CD4-positive, alpha-beta memory T cell (primary cell): ENCODE measurements around the gene XRCC6. TPM values are rescaled to one million over a fixed set of nuclear protein-coding genes. Genes with fewer than 3 reads are reported as not detected.
"Not testable (repeated sequence)": the region's sequence is repeated elsewhere in the genome, so short reads cannot be mapped to it uniquely, and the experiment has no call there.

ENCODE experiments used
- CTCF ChIA-PET: fragments of 350-600 bp; sonication (Branson Sonifier 250); formaldehyde crosslinking; loops from one replicate; lab custom pipeline; 2021; ENCODE audit warnings: inconsistent platforms; ENCODE audit not compliant: partially characterized antibody; lab: Charles Lee
- POLR2A ChIA-PET: fragments of 350-600 bp; sonication (Branson Sonifier 250); formaldehyde crosslinking; loops from one replicate; lab custom pipeline; 2021; ENCODE audit not compliant: partially characterized antibody; lab: Charles Lee
- DNase-seq, 5 donors: peaks; one replicate each; pipeline versions ENCODE4 v3.0.0 to v3.0.0-alpha.2; 2020 to 2022; ENCODE audit warnings: mixed read lengths in 1 of 5
- H3K27ac ChIP-seq: one replicate; pipeline ENCODE4 v1.7.0; 2013; ENCODE audit warnings: low read depth, low read length
- H3K27me3 ChIP-seq: 2 replicates; pipeline ENCODE4 v1.7.0; 2013; ENCODE audit warnings: mild to moderate bottlenecking, low read length, moderate library complexity; ENCODE audit not compliant: insufficient read depth
- H3K36me3 ChIP-seq: 2 replicates; pipeline ENCODE4 v1.7.0; 2013; ENCODE audit warnings: mild to moderate bottlenecking, low read length, moderate library complexity; ENCODE audit not compliant: insufficient read depth
- H3K4me1 ChIP-seq: 2 replicates; pipeline ENCODE4 v1.7.0; 2013; ENCODE audit warnings: mild to moderate bottlenecking, low read length, moderate library complexity; ENCODE audit not compliant: insufficient read depth
- H3K4me3 ChIP-seq, 2 donors: one replicate each; pipeline ENCODE4 v1.7.0; 2013; ENCODE audit warnings: low read length in 2 of 2, mild to moderate bottlenecking in 1 of 2
- H3K9me3 ChIP-seq, 2 donors: one replicate each; pipeline ENCODE4 v1.7.0; 2013; ENCODE audit warnings: low read length in 2 of 2, control low read depth in 1 of 2; ENCODE audit not compliant: control insufficient read depth in 1 of 2
- H3K27ac Mint-ChIP-seq, 7 donors: one replicate each; pipeline ENCODE4 v1.8.0; 2020 to 2021; ENCODE audit warnings: mixed read lengths in 7 of 7, mild to moderate bottlenecking in 6 of 7, inconsistent platforms in 3 of 7, moderate library complexity in 3 of 7
- H3K27me3 Mint-ChIP-seq, 2 donors: one replicate each; pipeline ENCODE4 v1.8.0; 2020 to 2021; ENCODE audit warnings: mixed read lengths in 2 of 2
- H3K36me3 Mint-ChIP-seq, 2 donors: one replicate each; pipeline ENCODE4 v1.8.0; 2020 to 2021; ENCODE audit warnings: mixed read lengths in 2 of 2, inconsistent platforms in 1 of 2, mild to moderate bottlenecking in 1 of 2
- H3K4me1 Mint-ChIP-seq, 4 donors: one replicate each; pipeline ENCODE4 v1.8.0; 2020 to 2021; ENCODE audit warnings: mixed read lengths in 4 of 4, mild to moderate bottlenecking in 1 of 4
- H3K4me3 Mint-ChIP-seq, 8 donors: one replicate each; pipeline ENCODE4 v1.8.0; 2020 to 2021; ENCODE audit warnings: mixed read lengths in 8 of 8, mild to moderate bottlenecking in 7 of 8, moderate library complexity in 6 of 8, inconsistent platforms in 3 of 8
- H3K9me3 Mint-ChIP-seq, 8 donors: one replicate each; pipeline ENCODE4 v1.8.0; 2020 to 2021; ENCODE audit warnings: mixed read lengths in 8 of 8, mild to moderate bottlenecking in 5 of 8, inconsistent platforms in 3 of 8, moderate library complexity in 1 of 8
- intact Hi-C: fragments of 100-400 bp; cut with micrococcal nuclease; formaldehyde crosslinking; loops from one replicate; pipeline ENCODE4 v1.15.1; 2023
- polyA plus RNA-seq, 2 donors: library from polyadenylated mRNA; unstranded; fragments of 300-500 nt; fragmentation: Illumina TruSeq; gene quantifications; one replicate each; pipeline ENCODE4 v1.2.3, GENCODE V29; 2021
- total RNA-seq, 2 experiments: library from RNA; stranded (reverse); gene quantifications; one replicate each; pipeline ENCODE4 v1.2.3, GENCODE V29; 2021

Gene XRCC6
- total and polyA plus RNA-seq, 4 experiments from 2014 or later: 174 to 593 (median 311) TPM

DNA sequence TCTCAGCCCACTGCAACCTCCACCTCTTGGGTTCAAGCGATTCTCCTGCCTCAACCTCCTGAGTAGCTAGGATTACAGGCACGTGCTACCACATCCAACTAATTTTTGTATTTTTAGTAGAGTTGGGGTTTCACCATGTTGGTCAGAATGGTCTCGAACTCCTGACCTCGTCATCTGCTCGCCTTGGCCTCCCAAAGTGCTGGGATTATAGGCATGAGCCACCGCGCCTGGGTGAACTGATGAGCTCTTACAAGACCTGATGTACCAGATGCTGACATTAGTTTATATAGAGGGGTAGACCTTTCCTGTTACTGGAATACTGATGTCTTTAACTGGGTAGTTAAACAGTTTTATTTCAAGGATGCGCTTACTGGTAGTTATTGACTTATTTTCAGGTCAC lies 13.5 kb downstream of the XRCC6 start:
- H3K4me3 ChIP-seq, H3K4me1 ChIP-seq, H3K27ac ChIP-seq, H3K27me3 Mint-ChIP-seq, H3K4me3 Mint-ChIP-seq, H3K9me3 Mint-ChIP-seq, DNase-seq, H3K9me3 ChIP-seq, H3K27me3 ChIP-seq, intact Hi-C loops: not testable (repeated sequence)
- Mint-ChIP-seq H3K4me1 (peaks cover 0 to 12% (median 4%) of the 10 kb centered on the region in 4 donors), H3K27ac (peak overlapping the region in 1 of 7 donors; percentile 47), H3K36me3 (peaks cover 32 to 68% of the 10 kb centered on the region in 2 donors)
- H3K36me3 ChIP-seq: peaks cover 44% of the 10 kb centered on the region
- ChIA-PET POLR2A (interaction anchor here (1.7 kb wide), 1 partner anchor 13 kb away, joined by 4 read pairs; the partner anchor contains the start of gene XRCC6), CTCF (interaction anchor here (0.8 kb wide), 1 partner anchor 32 kb away, joined by 3 read pairs; no protein-coding TSS in a partner anchor)

DNA sequence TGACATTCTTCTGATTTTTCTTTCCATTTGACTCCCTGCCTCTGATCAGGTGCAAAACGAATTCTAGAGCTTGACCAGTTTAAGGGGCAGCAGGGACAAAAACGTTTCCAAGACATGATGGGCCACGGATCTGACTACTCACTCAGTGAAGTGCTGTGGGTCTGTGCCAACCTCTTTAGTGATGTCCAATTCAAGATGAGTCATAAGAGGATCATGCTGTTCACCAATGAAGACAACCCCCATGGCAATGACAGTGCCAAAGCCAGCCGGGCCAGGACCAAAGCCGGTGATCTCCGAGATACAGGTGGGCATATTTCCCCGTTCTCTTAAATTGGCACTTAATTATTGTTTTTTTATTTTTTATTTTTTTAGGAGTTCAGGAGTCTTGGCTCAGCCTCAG lies 15.4 kb downstream of the XRCC6 start:
- intact Hi-C loops: no loop called here
- peaks cover 1 to 12% (median 4%) of the 10 kb centered on the region in 4 donors for H3K4me1 Mint-ChIP-seq
- H3K36me3 Mint-ChIP-seq: peaks cover 27 to 73% of the 10 kb centered on the region in 2 donors
- CTCF ChIA-PET: interaction anchor here (2.4 kb wide), 1 partner anchor 30 kb away, joined by 5 read pairs; no protein-coding TSS in a partner anchor
- H3K4me3 Mint-ChIP-seq: no peak overlapping the region
- Histone ChIP-seq H3K9me3 (no peaks in the 10 kb centered on the region), H3K36me3 (peaks cover 55% of the 10 kb centered on the region), H3K27me3 (no peaks in the 10 kb centered on the region), H3K27ac (no peak overlapping the region), H3K4me3 (no peak overlapping the region), H3K4me1 (no peaks in the 10 kb centered on the region)
- POLR2A ChIA-PET: interaction anchor here (1.6 kb wide), 1 partner anchor 164 kb away, joined by 3 read pairs; the partner anchor contains the start of gene CCDC134
- no peaks in the 10 kb centered on the region for H3K27me3 Mint-ChIP-seq
- DNase-seq: no peak
- H3K27ac Mint-ChIP-seq: no peak overlapping the region
- no peaks in the 10 kb centered on the region for H3K9me3 Mint-ChIP-seq

DNA sequence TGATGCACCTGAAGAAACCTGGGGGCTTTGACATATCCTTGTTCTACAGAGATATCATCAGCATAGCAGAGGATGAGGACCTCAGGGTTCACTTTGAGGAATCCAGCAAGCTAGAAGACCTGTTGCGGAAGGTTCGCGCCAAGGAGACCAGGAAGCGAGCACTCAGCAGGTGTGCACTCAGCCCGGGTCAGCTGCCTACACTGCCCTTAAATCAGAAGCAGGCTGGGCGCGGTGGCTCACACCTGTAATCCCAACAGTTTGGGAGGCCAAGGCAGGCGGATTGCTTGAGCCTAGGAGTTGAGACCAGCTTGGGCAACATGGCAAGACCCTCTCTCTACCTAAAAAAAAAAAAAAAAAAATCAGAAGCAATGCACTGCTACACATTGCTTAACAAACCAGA lies 16.5 kb downstream of the XRCC6 start:
- H3K9me3 ChIP-seq, H3K27me3 ChIP-seq, DNase-seq, H3K4me3 Mint-ChIP-seq, H3K4me1 ChIP-seq, H3K27me3 Mint-ChIP-seq, H3K27ac Mint-ChIP-seq, H3K27ac ChIP-seq, intact Hi-C loops, H3K4me3 ChIP-seq, H3K9me3 Mint-ChIP-seq: not testable (repeated sequence)
- ChIA-PET CTCF (interaction anchor here (1.2 to 2.4 kb wide), 2 partner anchors 11 to 29 kb away, joined by 4 to 5 read pairs; no protein-coding TSS in a partner anchor), POLR2A (interaction anchor here (1.6 kb wide), 1 partner anchor 163 kb away, joined by 3 read pairs; the partner anchor contains the start of gene CCDC134)
- Mint-ChIP-seq H3K4me1 (peaks cover 1 to 14% (median 7%) of the 10 kb centered on the region in 4 donors), H3K36me3 (peaks cover 34 to 78% of the 10 kb centered on the region in 2 donors)
- H3K36me3 ChIP-seq: peaks cover 66% of the 10 kb centered on the region

DNA sequence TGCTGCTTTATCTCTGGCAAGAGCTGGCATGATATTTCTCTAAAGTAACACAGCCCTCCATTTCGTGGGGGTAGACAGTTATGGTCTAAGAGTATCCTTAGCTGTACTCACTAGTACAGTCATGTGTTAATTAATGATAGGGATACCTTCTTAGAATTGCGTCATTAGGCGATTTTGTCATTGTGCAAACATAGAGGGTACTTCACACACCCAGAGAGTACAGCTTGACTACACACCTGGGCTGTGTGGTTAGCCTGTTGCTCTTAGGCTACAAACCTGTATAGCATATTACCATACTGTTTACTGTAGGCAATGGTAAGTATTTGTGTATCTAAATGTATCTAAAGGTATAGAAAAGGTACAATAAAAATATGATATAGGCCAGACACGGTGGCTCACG lies 17.0 kb downstream of the XRCC6 start:
- H3K4me1 Mint-ChIP-seq: peaks cover 1 to 14% (median 7%) of the 10 kb centered on the region in 4 donors
- no peaks in the 10 kb centered on the region for H3K27me3 ChIP-seq
- H3K9me3 Mint-ChIP-seq: no peaks in the 10 kb centered on the region
- H3K9me3 ChIP-seq: no peaks in the 10 kb centered on the region
- POLR2A ChIA-PET: interaction anchor here (0.8 to 1.5 kb wide), 2 partner anchors 10 to 17 kb away, joined by 3 read pairs; partner anchors contain the start of genes DESI1 and XRCC6
- H3K36me3 ChIP-seq: peaks cover 69% of the 10 kb centered on the region
- no peaks in the 10 kb centered on the region for H3K27me3 Mint-ChIP-seq
- intact Hi-C loops: no loop called here
- H3K36me3 Mint-ChIP-seq: peaks cover 38 to 81% of the 10 kb centered on the region in 2 donors
- CTCF ChIA-PET: interaction anchor here (0.5 to 1.2 kb wide), 2 partner anchors 11 to 287 kb away, joined by 4 to 5 read pairs; no protein-coding TSS in a partner anchor
- no peak overlapping the region for H3K27ac Mint-ChIP-seq
- no peak for DNase-seq
- no peak overlapping the region for H3K4me3 Mint-ChIP-seq
- no peak overlapping the region for H3K27ac ChIP-seq
- H3K4me1 ChIP-seq: no peaks in the 10 kb centered on the region
- H3K4me3 ChIP-seq: no peak overlapping the region

DNA sequence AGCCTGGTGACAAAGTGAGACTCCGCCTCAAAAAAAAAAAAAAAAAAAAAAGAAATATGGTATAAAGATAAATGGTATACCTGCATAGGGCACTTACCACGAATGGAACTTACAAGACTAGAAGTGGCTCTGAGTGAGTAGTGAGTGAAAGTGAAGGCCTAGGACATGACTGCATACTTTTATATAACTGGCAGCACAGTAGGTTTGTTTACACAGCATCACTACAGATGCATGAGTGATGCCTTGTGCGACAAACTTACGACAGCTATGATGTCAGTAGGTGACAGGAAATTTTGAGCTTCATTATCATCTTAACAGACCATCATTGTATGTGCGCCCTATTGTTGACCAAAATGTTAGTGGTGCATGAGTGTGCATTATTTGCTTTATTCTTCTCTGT lies 17.7 kb downstream of the XRCC6 start:
- POLR2A ChIA-PET: interaction anchor here (0.8 to 1.5 kb wide), 2 partner anchors 10 to 18 kb away, joined by 3 read pairs; partner anchors contain the start of genes DESI1 and XRCC6
- Histone ChIP-seq H3K27me3 (no peaks in the 10 kb centered on the region), H3K27ac (no peak overlapping the region), H3K36me3 (peaks cover 69% of the 10 kb centered on the region), H3K9me3 (no peaks in the 10 kb centered on the region), H3K4me1 (no peaks in the 10 kb centered on the region), H3K4me3 (no peak overlapping the region)
- Mint-ChIP-seq H3K36me3 (peaks cover 38 to 76% of the 10 kb centered on the region in 2 donors), H3K4me1 (peaks cover 1 to 14% (median 7%) of the 10 kb centered on the region in 4 donors), H3K27ac (peak overlapping the region in 2 of 7 donors; percentile 36 to 77), H3K4me3 (peak overlapping the region in 1 of 8 donors; percentile 12), H3K9me3 (no peaks in the 10 kb centered on the region), H3K27me3 (no peaks in the 10 kb centered on the region)
- DNase-seq: no peak
- CTCF ChIA-PET: interaction anchor here (0.5 kb wide), 1 partner anchor 286 kb away, joined by 5 read pairs; no protein-coding TSS in a partner anchor
- intact Hi-C loops: no loop called here

DNA sequence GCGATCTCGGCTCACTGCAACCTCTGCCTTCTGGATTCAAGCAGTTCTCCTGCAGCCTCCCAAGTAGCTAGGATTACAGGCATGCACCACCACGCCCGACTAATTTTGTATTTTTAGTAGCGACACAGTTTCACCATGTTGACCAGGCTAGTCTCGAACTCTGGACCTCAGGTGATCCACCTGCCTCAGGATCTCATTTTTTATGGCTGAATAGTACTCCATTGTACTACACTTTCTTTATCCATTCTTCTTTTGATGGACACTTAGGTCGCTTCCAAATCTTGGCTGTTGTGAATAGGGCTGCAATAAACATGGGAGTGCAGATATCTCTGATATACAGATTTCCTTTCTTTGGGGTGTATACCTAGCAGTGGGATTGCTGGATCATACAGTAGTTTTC lies 20.8 kb downstream of the XRCC6 start:
- Histone ChIP-seq H3K27me3 (no peaks in the 10 kb centered on the region), H3K9me3 (no peaks in the 10 kb centered on the region), H3K27ac (no peak overlapping the region), H3K36me3 (peaks cover 65% of the 10 kb centered on the region), H3K4me1 (no peaks in the 10 kb centered on the region), H3K4me3 (no peak overlapping the region)
- no peaks in the 10 kb centered on the region for H3K9me3 Mint-ChIP-seq
- POLR2A ChIA-PET: no interaction called here
- DNase-seq: no peak
- H3K27me3 Mint-ChIP-seq: no peaks in the 10 kb centered on the region
- H3K27ac Mint-ChIP-seq: no peak overlapping the region
- H3K4me3 Mint-ChIP-seq: no peak overlapping the region
- intact Hi-C loops: no loop called here
- H3K4me1 Mint-ChIP-seq: peaks cover 1 to 7% (median 3%) of the 10 kb centered on the region in 4 donors
- CTCF ChIA-PET: no interaction called here
- peaks cover 29 to 66% of the 10 kb centered on the region in 2 donors for H3K36me3 Mint-ChIP-seq

DNA sequence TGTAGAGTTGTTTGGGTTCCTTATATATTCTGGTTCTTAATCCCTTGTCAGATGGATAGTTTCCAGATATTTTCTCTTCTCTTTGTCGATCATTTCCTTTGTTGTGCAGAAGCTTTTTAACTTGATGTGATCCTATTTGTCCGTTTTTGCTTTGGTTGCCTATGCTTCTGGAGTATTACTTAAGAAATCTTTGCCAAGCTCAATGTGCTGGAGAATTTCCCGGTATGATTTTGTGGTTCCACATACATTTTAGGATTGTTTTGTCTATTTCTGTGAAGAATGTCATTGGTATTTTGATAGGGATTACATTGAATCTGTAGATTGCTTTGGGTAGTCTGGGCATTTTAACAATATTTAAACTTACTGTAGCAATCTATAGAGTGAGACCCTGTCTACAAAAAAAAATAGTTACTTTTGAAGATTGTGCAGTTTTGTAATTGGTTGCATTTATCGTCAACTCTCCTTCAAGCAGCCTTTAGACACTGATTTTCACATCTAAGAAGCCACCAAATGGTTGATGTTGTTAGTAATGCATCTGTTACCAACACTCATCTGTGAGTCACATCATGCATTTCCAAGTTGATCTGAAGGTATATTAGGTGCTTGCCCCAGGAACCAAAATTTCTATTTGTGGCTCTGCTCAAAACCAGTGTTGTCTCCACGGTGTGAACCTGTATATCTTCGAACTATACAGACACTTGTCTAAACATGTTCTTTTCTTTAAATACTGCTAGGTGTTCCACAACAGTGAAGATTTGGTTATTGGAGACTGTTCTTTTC lies 21.4 kb downstream of the XRCC6 start:
- H3K27me3 ChIP-seq: no peaks in the 10 kb centered on the region
- Mint-ChIP-seq H3K27me3 (no peaks in the 10 kb centered on the region), H3K36me3 (peaks cover 26 to 61% of the 10 kb centered on the region in 2 donors), H3K4me3 (no peak overlapping the region), H3K27ac (peak overlapping the region in 1 of 7 donors; percentile 59), H3K9me3 (no peaks in the 10 kb centered on the region), H3K4me1 (peaks cover 1 to 7% (median 3%) of the 10 kb centered on the region in 4 donors)
- H3K9me3 ChIP-seq: no peaks in the 10 kb centered on the region
- CTCF ChIA-PET: no interaction called here
- H3K4me3 ChIP-seq: no peak overlapping the region
- H3K4me1 ChIP-seq: no peaks in the 10 kb centered on the region
- POLR2A ChIA-PET: interaction anchor here (1.6 kb wide), 1 partner anchor 25 kb away, joined by 3 read pairs; no protein-coding TSS in a partner anchor
- intact Hi-C loops: no loop called here
- H3K27ac ChIP-seq: no peak overlapping the region
- peaks cover 62% of the 10 kb centered on the region for H3K36me3 ChIP-seq
- DNase-seq: no peak
